HCT116 (cell line): ENCODE data around the gene PRKCZ. TPM values are rescaled to one million over a fixed set of nuclear protein-coding genes. Genes with fewer than 3 reads are reported as not detected.

Experiments
- ATAC-seq: fragments of 200-7000 bp; cut with Tn5 transposase; 2 replicates; pipeline ENCODE4 v1.9.1; 2020; ENCODE audit warnings: mild to moderate bottlenecking, moderate library complexity
- BruUV-seq: library from RNA; stranded (reverse); fragments of 400-500 nt; replicated peaks from 2 replicates; lab custom pipeline; 2021; lab: Mats Ljungman, UMichigan
- CTCF ChIA-PET: fragments of 300-600 bp; sonication (Branson Sonifier 250); formaldehyde crosslinking; loops from one replicate; lab custom pipeline; 2021; ENCODE audit warnings: antibody characterized with exemption; lab: Charles Lee
- POLR2A ChIA-PET: fragments of 300-600, 350-600 bp; sonication (Branson Sonifier 250); formaldehyde crosslinking; loops from one replicate; lab custom pipeline; 2021; ENCODE audit warnings: antibody characterized with exemption; lab: Charles Lee
- RAD21 ChIA-PET, 2 experiments: fragments of 300-600 bp; sonication (Branson Sonifier 250); formaldehyde crosslinking; loops; one replicate each; lab custom pipeline; 2023; ENCODE audit warnings: low total read pairs in 2 of 2; ENCODE audit not compliant: uncharacterized antibody in 2 of 2, unreplicated experiment in 2 of 2, low non-redundant PET in 1 of 2; lab: Charles Lee
- DNase-seq: peaks from one replicate; pipeline ENCODE4 v3.0.0-alpha.2; 2010; ENCODE audit warnings: low read depth, low spot score
- H2AFZ ChIP-seq: fragments of 200-600 bp; shearing (Covaris generic), sonication (generic); 2 replicates; pipeline ENCODE4 v1.6.1; 2017; ENCODE audit warnings: low read depth, mixed run types, mixed read lengths, antibody characterized with exemption, low read length; ENCODE audit not compliant: poor library complexity, severe bottlenecking
- H3K27ac ChIP-seq: 2 replicates; pipeline ENCODE4 v1.5.1; 2012; ENCODE audit warnings: low read depth, low read length
- H3K27me3 ChIP-seq: fragments of 200-600 bp; sonication (generic); 2 replicates; pipeline ENCODE4 v1.6.1; 2016; ENCODE audit warnings: mixed run types, low read length, mixed read lengths; ENCODE audit not compliant: insufficient read depth
- H3K36me3 ChIP-seq, 2 experiments: fragments of 200-500 bp in 1 of 2; fragments of 200-600 bp in 1 of 2; sonication (Bioruptor generic) in 1 of 2; sonication (generic) in 1 of 2; 2 replicates each; pipeline versions ENCODE4 v1.5.1 to v1.6.1; 2014 to 2016; ENCODE audit warnings: low read length in 2 of 2, inconsistent platforms in 1 of 2, mixed read lengths in 1 of 2, mixed run types in 1 of 2; ENCODE audit not compliant: insufficient read depth in 2 of 2, control insufficient read depth in 1 of 2
- H3K4me1 ChIP-seq, 2 experiments: fragments of 200-600 bp in 1 of 2; sonication (generic) in 1 of 2; 2 replicates each; pipeline versions ENCODE4 v1.5.1 to v1.6.1; 2012 to 2017; ENCODE audit warnings: low read length in 2 of 2, inconsistent platforms in 1 of 2, mild to moderate bottlenecking in 1 of 2, mixed read lengths in 1 of 2, mixed run types in 1 of 2, moderate library complexity in 1 of 2; ENCODE audit not compliant: insufficient read depth in 2 of 2, control insufficient read depth in 1 of 2
- H3K4me2 ChIP-seq: fragments of 200-600 bp; sonication (generic); 2 replicates; pipeline ENCODE4 v1.6.1; 2017; ENCODE audit warnings: mixed run types, low read length, mixed read lengths
- H3K4me3 ChIP-seq, 2 experiments: fragments of 200-600 bp in 1 of 2; sonication (generic) in 1 of 2; replicated peaks in 1 of 2; 2 replicates each; pipeline ENCODE4 v1.5.1; 2011 to 2016; ENCODE audit warnings: low read length in 2 of 2, control low read depth in 1 of 2, low read depth in 1 of 2, mild to moderate bottlenecking in 1 of 2, mixed read lengths in 1 of 2, mixed run types in 1 of 2
- H3K79me2 ChIP-seq: fragments of 200-600 bp; sonication (generic); 2 replicates; pipeline ENCODE4 v1.6.1; 2017; ENCODE audit warnings: mild to moderate bottlenecking, mixed run types, low read length, moderate library complexity, mixed read lengths; ENCODE audit not compliant: insufficient read depth
- H3K9ac ChIP-seq: fragments of 200-600 bp; sonication (generic); 2 replicates; pipeline ENCODE4 v1.6.1; 2016; ENCODE audit warnings: low read length, mixed read lengths
- H3K9me2 ChIP-seq: fragments of 200-600 bp; sonication (generic), shearing (Covaris generic); 2 replicates; pipeline ENCODE4 v1.6.1; 2017; ENCODE audit warnings: mixed run types, mild to moderate bottlenecking, moderate library complexity; ENCODE audit not compliant: insufficient read depth
- H3K9me3 ChIP-seq, 2 experiments: fragments of 200-500 bp in 1 of 2; fragments of 200-600 bp in 1 of 2; sonication (Bioruptor generic) in 1 of 2; sonication (generic) in 1 of 2; 2 replicates each; pipeline ENCODE4 v1.6.1; 2014 to 2017; ENCODE audit warnings: low read length in 2 of 2, mixed read lengths in 2 of 2, inconsistent platforms in 1 of 2, low read depth in 1 of 2, mild to moderate bottlenecking in 1 of 2, mixed run types in 1 of 2, moderate library complexity in 1 of 2; ENCODE audit not compliant: control insufficient read depth in 1 of 2, insufficient read depth in 1 of 2
- H4K20me1 ChIP-seq: fragments of 200-600 bp; sonication (generic), shearing (Covaris generic); 2 replicates; pipeline ENCODE4 v1.6.1; 2017; ENCODE audit warnings: mixed run types, mild to moderate bottlenecking, moderate library complexity; ENCODE audit not compliant: insufficient read depth
- EGR1 ChIP-seq: IDR thresholded peaks from 2 replicates; pipeline ENCODE4 v1.6.1; 2012; ENCODE audit warnings: low read depth
- ELF1 ChIP-seq: IDR thresholded peaks from 2 replicates; pipeline ENCODE4 v1.6.1; 2012; ENCODE audit warnings: low read depth, borderline replicate concordance
- EZH2phosphoT487 ChIP-seq: fragments of 200-600 bp; IDR thresholded peaks from 2 replicates; pipeline ENCODE4 v1.6.1; 2018; ENCODE audit warnings: antibody characterized with exemption, borderline replicate concordance
- JUND ChIP-seq: IDR thresholded peaks from 2 replicates; pipeline ENCODE4 v1.6.1; 2012
- POLR2A ChIP-seq: IDR thresholded peaks from 2 replicates; pipeline ENCODE4 v1.7.0; 2011; ENCODE audit warnings: borderline replicate concordance; ENCODE audit not compliant: insufficient read depth, insufficient read length; ENCODE audit errors: extremely low read depth
- POLR2AphosphoS5 ChIP-seq: IDR thresholded peaks from 2 replicates; pipeline ENCODE4 v1.6.1; 2011; ENCODE audit warnings: mild to moderate bottlenecking, low read depth, low read length, moderate library complexity
- RAD21 ChIP-seq: IDR thresholded peaks from 2 replicates; pipeline ENCODE4 v1.6.1; 2012; ENCODE audit warnings: low read depth, mild to moderate bottlenecking
- SIN3A ChIP-seq: IDR thresholded peaks from 2 replicates; pipeline ENCODE4 v1.6.1; 2012; ENCODE audit warnings: low read depth
- SP1 ChIP-seq: IDR thresholded peaks from 2 replicates; pipeline ENCODE4 v1.6.1; 2012; ENCODE audit warnings: low read depth
- SRF ChIP-seq: IDR thresholded peaks from 2 replicates; pipeline ENCODE4 v1.6.1; 2012; ENCODE audit warnings: low read depth
- TCF7L2 ChIP-seq: IDR thresholded peaks from 2 replicates; pipeline ENCODE4 v1.7.0; 2011; ENCODE audit warnings: borderline replicate concordance, inconsistent platforms; ENCODE audit not compliant: insufficient read depth, insufficient read length; ENCODE audit errors: extremely low read depth
- ZFX ChIP-seq: fragments of 450-650 bp; IDR thresholded peaks from 2 replicates; pipeline ENCODE4 v1.6.1; 2017
- intact Hi-C: fragments of 100-400 bp; cut with micrococcal nuclease; formaldehyde crosslinking; loops from 2 replicates; pipeline ENCODE4 v1.10.0; 2022
- total RNA-seq: library from RNA; stranded (reverse); gene quantifications from one replicate; pipeline ENCODE4 v1.2.1, GENCODE V29; 2021; ENCODE audit not compliant: unreplicated experiment
- TF ChIP-seq, protein P1 (sequence below), 3 experiments: fragments of 200-600 bp in 1 of 3; sonication (generic) in 1 of 3; IDR thresholded peaks in 2 of 3; conservative IDR thresholded peaks in 1 of 3; 2 replicates each; pipeline ENCODE4 v1.5.1; 2012 to 2017; ENCODE audit warnings: low read depth in 2 of 3, low read length in 2 of 3, antibody characterized with exemption in 1 of 3, borderline replicate concordance in 1 of 3, control low read depth in 1 of 3, mild to moderate bottlenecking in 1 of 3, mixed read lengths in 1 of 3, mixed run types in 1 of 3, moderate library complexity in 1 of 3; ENCODE audit not compliant: insufficient read depth in 1 of 3
- TF ChIP-seq, protein P2 (sequence below): IDR thresholded peaks from 2 replicates; pipeline ENCODE4 v1.6.1; 2012
- TF ChIP-seq, protein P3 (sequence below): IDR thresholded peaks from 2 replicates; pipeline ENCODE4 v1.6.1; 2012
- TF ChIP-seq, protein P4 (sequence below): IDR thresholded peaks from 2 replicates; pipeline ENCODE4 v1.6.1; 2011; ENCODE audit warnings: mild to moderate bottlenecking, low read length, moderate library complexity; ENCODE audit not compliant: insufficient replicate concordance; ENCODE audit errors: extremely low read depth

Gene PRKCZ
- total RNA-seq, 1 experiment from 2014 or later: 46.8 TPM

DNA sequence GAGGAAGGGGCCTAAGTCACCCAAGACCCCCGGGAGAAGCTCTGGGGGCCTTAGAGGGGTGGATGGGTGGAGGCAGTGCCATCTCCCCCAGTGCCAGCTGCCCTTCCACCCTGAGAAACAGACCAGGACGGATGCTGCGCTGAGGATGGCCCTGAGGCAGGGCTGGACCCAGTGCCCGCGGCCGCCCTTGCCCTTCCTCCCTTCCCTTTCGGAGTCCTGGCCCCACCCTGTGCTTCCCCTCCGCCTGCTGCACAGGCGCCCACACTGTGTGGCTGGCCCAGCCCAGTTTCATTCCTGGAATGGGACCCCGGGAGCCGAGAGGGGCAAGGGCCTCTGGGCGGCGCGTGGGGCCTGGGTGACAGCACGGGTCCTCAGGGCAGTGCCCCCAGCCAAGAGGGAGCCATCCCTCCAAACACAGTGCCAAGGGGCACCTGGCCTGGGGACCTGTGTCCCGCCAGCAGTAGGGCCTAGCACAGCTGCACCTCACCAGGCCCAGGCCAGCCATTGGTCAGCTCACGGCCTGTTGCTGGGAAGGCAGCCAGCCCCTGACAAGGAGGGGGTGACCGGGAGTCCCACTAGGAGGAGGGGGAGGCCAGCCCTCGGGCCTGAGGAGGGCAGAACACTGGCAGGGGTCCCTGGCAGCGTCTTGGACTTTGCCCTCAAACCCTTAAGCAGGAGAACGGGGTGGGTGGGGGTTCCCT lies 164.5 kb downstream of the PRKCZ start:
- BruUV-seq: no TSS peak
- intact Hi-C loops: no loop called here
- no peaks in the 10 kb centered on the region for H3K27me3 ChIP-seq
- RAD21 ChIA-PET: no interaction called here
- CTCF ChIA-PET: no interaction called here
- H3K27ac ChIP-seq: no peak overlapping the region; the same call in 1 of the 2 replicates
- H3K4me2 ChIP-seq: no peak overlapping the region
- ATAC-seq (no peak), DNase-seq (no peak)
- no peaks in the 10 kb centered on the region for H3K36me3 ChIP-seq
- H3K9ac ChIP-seq: no peak overlapping the region
- H4K20me1 ChIP-seq: no peaks in the 10 kb centered on the region
- no peaks in the 10 kb centered on the region for H3K9me2 ChIP-seq
- H3K4me3 ChIP-seq: no peak overlapping the region
- TF ChIP-seq POLR2AphosphoS5 (no peak), POLR2A (no peak), JUND (no peak), EGR1 (no peak), TCF7L2 (no peak), SP1 (no peak), ZFX (no peak), ELF1 (no peak), EZH2phosphoT487 (no peak), RAD21 (no peak), SIN3A (no peak), SRF (no peak)
- TF ChIP-seq, protein P1, sequence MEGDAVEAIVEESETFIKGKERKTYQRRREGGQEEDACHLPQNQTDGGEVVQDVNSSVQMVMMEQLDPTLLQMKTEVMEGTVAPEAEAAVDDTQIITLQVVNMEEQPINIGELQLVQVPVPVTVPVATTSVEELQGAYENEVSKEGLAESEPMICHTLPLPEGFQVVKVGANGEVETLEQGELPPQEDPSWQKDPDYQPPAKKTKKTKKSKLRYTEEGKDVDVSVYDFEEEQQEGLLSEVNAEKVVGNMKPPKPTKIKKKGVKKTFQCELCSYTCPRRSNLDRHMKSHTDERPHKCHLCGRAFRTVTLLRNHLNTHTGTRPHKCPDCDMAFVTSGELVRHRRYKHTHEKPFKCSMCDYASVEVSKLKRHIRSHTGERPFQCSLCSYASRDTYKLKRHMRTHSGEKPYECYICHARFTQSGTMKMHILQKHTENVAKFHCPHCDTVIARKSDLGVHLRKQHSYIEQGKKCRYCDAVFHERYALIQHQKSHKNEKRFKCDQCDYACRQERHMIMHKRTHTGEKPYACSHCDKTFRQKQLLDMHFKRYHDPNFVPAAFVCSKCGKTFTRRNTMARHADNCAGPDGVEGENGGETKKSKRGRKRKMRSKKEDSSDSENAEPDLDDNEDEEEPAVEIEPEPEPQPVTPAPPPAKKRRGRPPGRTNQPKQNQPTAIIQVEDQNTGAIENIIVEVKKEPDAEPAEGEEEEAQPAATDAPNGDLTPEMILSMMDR (IDR thresholded peaks at IDR 0.05 in 2 of 3, conservative IDR thresholded peaks at IDR 0.05 in 1 of 3; ENCODE audit: borderline replicate concordance in 1 of 3, insufficient read depth in 1 of 3, low read depth in 2 of 3, low read length in 2 of 3): no peak
- TF ChIP-seq, protein P2, sequence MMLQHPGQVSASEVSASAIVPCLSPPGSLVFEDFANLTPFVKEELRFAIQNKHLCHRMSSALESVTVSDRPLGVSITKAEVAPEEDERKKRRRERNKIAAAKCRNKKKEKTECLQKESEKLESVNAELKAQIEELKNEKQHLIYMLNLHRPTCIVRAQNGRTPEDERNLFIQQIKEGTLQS: no peak
- TF ChIP-seq, protein P3, sequence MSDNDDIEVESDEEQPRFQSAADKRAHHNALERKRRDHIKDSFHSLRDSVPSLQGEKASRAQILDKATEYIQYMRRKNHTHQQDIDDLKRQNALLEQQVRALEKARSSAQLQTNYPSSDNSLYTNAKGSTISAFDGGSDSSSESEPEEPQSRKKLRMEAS: no peak
- TF ChIP-seq, protein P4, sequence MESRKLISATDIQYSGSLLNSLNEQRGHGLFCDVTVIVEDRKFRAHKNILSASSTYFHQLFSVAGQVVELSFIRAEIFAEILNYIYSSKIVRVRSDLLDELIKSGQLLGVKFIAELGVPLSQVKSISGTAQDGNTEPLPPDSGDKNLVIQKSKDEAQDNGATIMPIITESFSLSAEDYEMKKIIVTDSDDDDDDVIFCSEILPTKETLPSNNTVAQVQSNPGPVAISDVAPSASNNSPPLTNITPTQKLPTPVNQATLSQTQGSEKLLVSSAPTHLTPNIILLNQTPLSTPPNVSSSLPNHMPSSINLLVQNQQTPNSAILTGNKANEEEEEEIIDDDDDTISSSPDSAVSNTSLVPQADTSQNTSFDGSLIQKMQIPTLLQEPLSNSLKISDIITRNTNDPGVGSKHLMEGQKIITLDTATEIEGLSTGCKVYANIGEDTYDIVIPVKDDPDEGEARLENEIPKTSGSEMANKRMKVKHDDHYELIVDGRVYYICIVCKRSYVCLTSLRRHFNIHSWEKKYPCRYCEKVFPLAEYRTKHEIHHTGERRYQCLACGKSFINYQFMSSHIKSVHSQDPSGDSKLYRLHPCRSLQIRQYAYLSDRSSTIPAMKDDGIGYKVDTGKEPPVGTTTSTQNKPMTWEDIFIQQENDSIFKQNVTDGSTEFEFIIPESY: no peak
- no peak overlapping the region for H2AFZ ChIP-seq
- no peaks in the 10 kb centered on the region for H3K79me2 ChIP-seq
- peaks cover 14 to 22% of the 10 kb centered on the region in 2 experiments for H3K4me1 ChIP-seq
- POLR2A ChIA-PET: no interaction called here
- H3K9me3 ChIP-seq: no peaks in the 10 kb centered on the region
